Bronchial epithelial cell (primary cell): ENCODE results near the gene PCGF5. TPM values are rescaled to one million over a fixed set of nuclear protein-coding genes. Genes with fewer than 3 reads are reported as not detected.

ENCODE experiments used
- DNase-seq: peaks from one replicate; pipeline ENCODE4 v3.0.0-alpha.2; 2010; ENCODE audit warnings: low read depth
- FAIRE-seq: peaks from 2 replicates; lab custom pipeline; 2011; peaks lifted over from hg19 to GRCh38; lab: Jason Lieb, UNC
- H3K27me3 ChIP-seq: 2 replicates; pipeline ENCODE4 v1.5.1; 2011; ENCODE audit warnings: low read length; ENCODE audit not compliant: control insufficient read depth, insufficient read depth
- H3K36me3 ChIP-seq: 2 replicates; pipeline ENCODE4 v1.5.1; 2011; ENCODE audit warnings: low read length; ENCODE audit not compliant: control insufficient read depth, insufficient read depth
- H3K4me3 ChIP-seq: 2 replicates; pipeline ENCODE4 v1.5.1; 2011; ENCODE audit warnings: mild to moderate bottlenecking, low read depth, low read length, control low read depth
- CTCF ChIP-seq: IDR thresholded peaks from 2 replicates; pipeline ENCODE4 v1.5.1; 2011; ENCODE audit warnings: mild to moderate bottlenecking, moderate library complexity, low read length, control low read depth, inconsistent platforms; ENCODE audit not compliant: insufficient read depth, severe bottlenecking
- total RNA-seq: library from RNA; depleted of rRNA; stranded (reverse); fragments of >200 nt; gene quantifications from 2 replicates; pipeline ENCODE4 v1.2.1, GENCODE V29; 2014

The PCGF5 gene
- total RNA-seq, 1 donor from 2014 or later: 29.7 TPM

- TF ChIP-seq CTCF: no peak
- FAIRE-seq (no peak), DNase-seq (peak; percentile 57)
- H3K4me3 ChIP-seq: no peak overlapping the region
- no peaks in the 10 kb centered on the region for H3K27me3 ChIP-seq
- no peaks in the 10 kb centered on the region for H3K36me3 ChIP-seq
Observed at GRCh38 chr10:91196268-91197048, 24.0 kb upstream of the PCGF5 start.

GRCh38 chr10:91197127-91197526 lies 23.3 kb upstream of the PCGF5 start:
- DNase-seq (no peak), FAIRE-seq (no peak)
- Histone ChIP-seq H3K27me3 (no peaks in the 10 kb centered on the region), H3K4me3 (no peak overlapping the region), H3K36me3 (no peaks in the 10 kb centered on the region)
- TF ChIP-seq CTCF: no peak

GRCh38 chr10:91198781-91199180 lies 21.7 kb upstream of the PCGF5 start:
- DNase-seq: peak; percentile 32
- Histone ChIP-seq H3K4me3 (no peak overlapping the region), H3K36me3 (no peaks in the 10 kb centered on the region), H3K27me3 (no peaks in the 10 kb centered on the region)
- no peak for FAIRE-seq
- no peak for TF ChIP-seq CTCF

- H3K36me3 ChIP-seq: no peaks in the 10 kb centered on the region
- H3K4me3 ChIP-seq: no peak overlapping the region
- no peak for TF ChIP-seq CTCF
- FAIRE-seq (no peak), DNase-seq (no peak)
- H3K27me3 ChIP-seq: no peaks in the 10 kb centered on the region
Observed at GRCh38 chr10:91200314-91201212, 19.9 kb upstream of the PCGF5 start.

GRCh38 chr10:91201213-91201996 lies 19.1 kb upstream of the PCGF5 start:
- Histone ChIP-seq H3K27me3 (no peaks in the 10 kb centered on the region), H3K36me3 (no peaks in the 10 kb centered on the region), H3K4me3 (no peak overlapping the region)
- TF ChIP-seq CTCF: no peak
- DNase-seq: no peak
- FAIRE-seq: no peak
